DND-41 (cell line): ENCODE data around the gene OR51B6.

Experiments
- ATAC-seq: fragments of 200-7000 bp; cut with Tn5 transposase; 3 replicates; pipeline ENCODE4 v1.9.1; 2021; ENCODE audit warnings: low read depth; ENCODE audit not compliant: insufficient read depth
- DNase-seq: peaks from one replicate; pipeline ENCODE4 v3.0.0-alpha.2; 2020
- H2AFZ ChIP-seq: 2 replicates; pipeline ENCODE4 v1.6.0; 2012; ENCODE audit warnings: low read depth, low read length
- H3K27ac ChIP-seq: 2 replicates; pipeline ENCODE4 v1.5.1; 2012; ENCODE audit warnings: low read length, inconsistent platforms
- H3K27me3 ChIP-seq: fragments of 200-600 bp; sonication (generic); 2 replicates; pipeline ENCODE4 v1.6.0; 2012; ENCODE audit warnings: low read length, mild to moderate bottlenecking, inconsistent platforms; ENCODE audit not compliant: insufficient read depth, poor library complexity
- H3K36me3 ChIP-seq: 2 replicates; pipeline ENCODE4 v1.5.1; 2012; ENCODE audit warnings: low read length, inconsistent platforms; ENCODE audit not compliant: insufficient read depth
- H3K4me1 ChIP-seq: 2 replicates; pipeline ENCODE4 v1.5.1; 2012; ENCODE audit warnings: mild to moderate bottlenecking, low read length; ENCODE audit not compliant: insufficient read depth
- H3K4me2 ChIP-seq: 2 replicates; pipeline ENCODE4 v1.6.0; 2012; ENCODE audit warnings: mild to moderate bottlenecking, moderate library complexity, low read length, inconsistent platforms; ENCODE audit not compliant: insufficient read depth
- H3K4me3 ChIP-seq, 2 experiments: fragments of 200-600 bp in 1 of 2; shearing (Covaris generic) in 1 of 2; 2 replicates each; pipeline ENCODE4 v1.5.1; 2012 to 2016; ENCODE audit warnings: inconsistent platforms in 2 of 2, low read length in 2 of 2, mild to moderate bottlenecking in 2 of 2, low read depth in 1 of 2, moderate library complexity in 1 of 2
- H3K79me2 ChIP-seq: 2 replicates; pipeline ENCODE4 v1.6.0; 2012; ENCODE audit warnings: low read length, inconsistent platforms; ENCODE audit not compliant: insufficient read depth
- H3K9ac ChIP-seq: 2 replicates; pipeline ENCODE4 v1.6.0; 2012; ENCODE audit warnings: low read depth, mild to moderate bottlenecking, inconsistent platforms, low read length, moderate library complexity
- H3K9me3 ChIP-seq: 2 replicates; pipeline ENCODE4 v1.5.1; 2012; ENCODE audit warnings: low read length, moderate library complexity, mild to moderate bottlenecking, inconsistent platforms; ENCODE audit not compliant: insufficient read depth, severe bottlenecking
- H4K20me1 ChIP-seq: 2 replicates; pipeline ENCODE4 v1.6.0; 2012; ENCODE audit warnings: low read length; ENCODE audit not compliant: insufficient read depth
- EZH2 ChIP-seq: IDR thresholded peaks from 3 replicates; pipeline ENCODE4 v1.6.1; 2012; ENCODE audit warnings: borderline replicate concordance, low read depth, mild to moderate bottlenecking, moderate library complexity, low read length, inconsistent platforms; ENCODE audit not compliant: severe bottlenecking
- TF ChIP-seq, protein P1 (sequence below): IDR thresholded peaks from 2 replicates; pipeline ENCODE4 v1.5.1; 2012; ENCODE audit warnings: borderline replicate concordance, low read length, moderate library complexity, mild to moderate bottlenecking; ENCODE audit not compliant: poor library complexity, severe bottlenecking; ENCODE audit errors: extremely low read depth

OR51B6 gene

DNA sequence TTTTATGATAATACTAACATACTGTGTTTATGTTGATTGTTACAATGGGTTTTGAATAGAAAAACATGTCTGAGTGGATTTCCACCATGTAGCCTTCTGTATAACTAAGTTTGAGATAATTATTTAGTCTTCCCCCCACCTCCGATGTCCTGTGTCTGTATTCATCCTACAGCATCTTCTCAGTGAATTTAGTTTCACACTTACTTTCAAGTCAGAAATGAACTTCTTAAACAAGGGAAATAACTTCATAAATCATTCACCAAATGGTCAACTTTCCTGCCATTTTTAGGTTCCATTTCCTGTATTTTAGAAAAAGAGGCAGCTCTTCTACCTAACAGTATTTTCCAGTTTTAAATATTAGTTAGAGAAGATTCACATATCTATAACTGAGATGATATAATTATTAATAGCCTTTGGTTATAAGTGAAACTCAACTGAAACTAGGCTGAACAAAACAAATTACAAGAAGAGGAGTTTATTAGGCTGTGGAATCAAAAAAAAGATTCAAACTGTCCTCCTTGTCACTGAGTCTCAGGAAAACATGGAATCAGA lies 11.5 kb upstream of the OR51B6 start:
- Histone ChIP-seq H2AFZ (no peak overlapping the region), H3K9me3 (no peaks in the 10 kb centered on the region), H3K27me3 (no peaks in the 10 kb centered on the region), H3K9ac (no peak overlapping the region), H3K4me3 (no peak overlapping the region), H3K36me3 (no peaks in the 10 kb centered on the region), H3K4me1 (no peaks in the 10 kb centered on the region), H3K79me2 (no peaks in the 10 kb centered on the region), H3K4me2 (no peak overlapping the region), H4K20me1 (no peaks in the 10 kb centered on the region), H3K27ac (no peak overlapping the region)
- DNase-seq (no peak), ATAC-seq (no peak)
- TF ChIP-seq, protein P1, sequence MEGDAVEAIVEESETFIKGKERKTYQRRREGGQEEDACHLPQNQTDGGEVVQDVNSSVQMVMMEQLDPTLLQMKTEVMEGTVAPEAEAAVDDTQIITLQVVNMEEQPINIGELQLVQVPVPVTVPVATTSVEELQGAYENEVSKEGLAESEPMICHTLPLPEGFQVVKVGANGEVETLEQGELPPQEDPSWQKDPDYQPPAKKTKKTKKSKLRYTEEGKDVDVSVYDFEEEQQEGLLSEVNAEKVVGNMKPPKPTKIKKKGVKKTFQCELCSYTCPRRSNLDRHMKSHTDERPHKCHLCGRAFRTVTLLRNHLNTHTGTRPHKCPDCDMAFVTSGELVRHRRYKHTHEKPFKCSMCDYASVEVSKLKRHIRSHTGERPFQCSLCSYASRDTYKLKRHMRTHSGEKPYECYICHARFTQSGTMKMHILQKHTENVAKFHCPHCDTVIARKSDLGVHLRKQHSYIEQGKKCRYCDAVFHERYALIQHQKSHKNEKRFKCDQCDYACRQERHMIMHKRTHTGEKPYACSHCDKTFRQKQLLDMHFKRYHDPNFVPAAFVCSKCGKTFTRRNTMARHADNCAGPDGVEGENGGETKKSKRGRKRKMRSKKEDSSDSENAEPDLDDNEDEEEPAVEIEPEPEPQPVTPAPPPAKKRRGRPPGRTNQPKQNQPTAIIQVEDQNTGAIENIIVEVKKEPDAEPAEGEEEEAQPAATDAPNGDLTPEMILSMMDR, result no peak
- no peak for TF ChIP-seq EZH2

DNA sequence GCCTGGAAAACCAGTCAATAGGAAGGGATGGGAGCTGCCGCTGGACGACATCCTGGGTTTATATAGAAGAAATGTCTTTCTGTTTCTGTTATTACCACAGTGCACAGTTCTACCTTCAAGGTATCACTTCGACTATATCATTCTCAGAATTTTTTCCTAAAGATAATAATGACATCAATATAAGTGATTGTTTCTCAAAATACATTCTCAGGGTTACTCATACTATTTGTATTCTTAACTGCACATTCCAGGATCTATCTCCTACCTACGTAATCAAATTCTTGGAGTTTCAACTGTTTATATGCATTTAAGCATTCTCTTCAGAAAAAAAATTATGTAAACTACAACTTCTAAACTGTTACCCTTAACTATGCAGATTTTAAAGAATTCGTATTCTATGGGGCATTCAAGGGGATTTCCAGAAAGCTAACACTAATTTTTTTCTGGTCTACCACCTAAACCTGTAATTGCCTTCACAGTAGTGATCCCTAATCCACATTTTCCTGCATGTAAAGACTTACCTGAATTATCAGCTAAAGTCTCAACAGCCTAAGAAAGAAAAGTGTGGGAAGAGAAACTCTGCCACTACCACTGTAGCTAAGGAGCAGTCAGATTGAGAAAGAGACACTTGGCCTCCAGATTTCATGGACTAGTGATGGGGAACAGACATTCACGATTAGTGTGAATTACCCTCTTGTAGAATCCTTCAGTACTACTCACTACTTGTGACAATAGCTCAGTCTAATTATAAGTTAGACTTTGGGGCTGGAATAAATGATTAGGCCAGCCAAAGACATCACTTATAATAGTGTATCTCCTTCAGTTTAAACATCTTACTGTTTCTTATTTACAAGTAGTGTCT lies 7.6 kb upstream of the OR51B6 start, which contains the start of gene OR51B5:
Gene OR51B5 (minus strand): TSS at position 51 of the 862 bp plus-strand sequence. CDS start 0 bp downstream, at position 51.
- Histone ChIP-seq H3K36me3 (no peaks in the 10 kb centered on the region), H2AFZ (no peak within 1 kb of the TSS), H3K4me1 (no peaks in the 10 kb centered on the region), H3K79me2 (no peaks in the 10 kb centered on the region), H3K27me3 (no peaks in the 10 kb centered on the region), H3K9me3 (no peaks in the 10 kb centered on the region), H3K27ac (no peak within 1 kb of the TSS), H3K4me2 (no peak within 1 kb of the TSS), H3K9ac (no peak within 1 kb of the TSS), H4K20me1 (no peaks in the 10 kb centered on the region), H3K4me3 (no peak within 1 kb of the TSS)
- ATAC-seq (no peak), DNase-seq (no peak)
- no peak for TF ChIP-seq EZH2
- TF ChIP-seq, protein P1, result no peak

GRCh38 chr11:5345831-5346230 lies 5.5 kb upstream of the OR51B6 start:
- Histone ChIP-seq H3K27me3 (no peaks in the 10 kb centered on the region), H3K4me3 (no peak overlapping the region), H4K20me1 (no peaks in the 10 kb centered on the region), H3K27ac (no peak overlapping the region), H2AFZ (no peak overlapping the region), H3K4me2 (no peak overlapping the region), H3K9ac (no peak overlapping the region), H3K4me1 (no peaks in the 10 kb centered on the region), H3K36me3 (no peaks in the 10 kb centered on the region), H3K79me2 (no peaks in the 10 kb centered on the region), H3K9me3 (no peaks in the 10 kb centered on the region)
- TF ChIP-seq, protein P1, result no peak
- TF ChIP-seq EZH2, result no peak
- ATAC-seq (no peak), DNase-seq (no peak)
